ENCODE results near the gene C10orf88.
"Not testable (repeated sequence)": the region's sequence is repeated elsewhere in the genome, so short reads cannot be mapped to it uniquely, and the experiment has no call there.

The C10orf88 gene

DNA sequence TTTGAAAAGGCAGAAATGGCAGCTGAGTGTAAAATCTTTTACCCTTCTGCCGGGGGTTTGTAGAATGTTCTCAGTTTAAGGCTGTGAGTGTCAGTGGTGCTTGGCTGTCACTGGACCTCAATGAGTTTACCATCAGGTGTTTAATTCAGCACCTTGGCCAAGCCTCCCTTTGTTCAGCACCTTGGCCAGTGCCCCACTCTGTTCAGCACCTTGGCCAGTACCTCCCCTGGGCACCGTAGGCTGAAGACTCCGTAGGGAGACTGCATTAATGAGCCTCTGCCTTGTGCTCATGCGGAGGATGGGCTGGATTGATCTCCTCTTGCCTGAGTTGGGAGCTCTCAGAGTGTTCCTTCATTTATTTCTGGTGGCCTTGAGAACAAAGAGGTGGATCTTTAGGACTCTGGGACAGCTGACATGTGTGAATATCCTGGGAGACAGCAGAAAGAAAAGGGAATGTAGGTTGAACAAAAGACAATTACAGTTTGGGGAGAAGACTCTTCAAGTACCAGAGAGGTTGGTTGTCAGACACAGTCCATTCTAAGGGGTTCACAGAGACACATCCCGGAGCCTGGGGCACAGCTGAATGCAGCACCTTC lies 42.0 kb downstream of the C10orf88 start:
- no peaks in the 10 kb centered on the region for H3K4me1 ChIP-seq (ENCODE audit: control insufficient read depth, insufficient read depth, low read length)
- H3K4me3 ChIP-seq (ENCODE audit: low read depth, low read length), result no peak overlapping the region
- no peaks in the 10 kb centered on the region for H3K36me3 ChIP-seq (ENCODE audit: control insufficient read depth, insufficient read depth, low read length)
- H3K9ac ChIP-seq (ENCODE audit: low read depth, low read length), result no peak overlapping the region
- no peaks in the 10 kb centered on the region for H3K9me3 ChIP-seq (ENCODE audit: control insufficient read depth, insufficient read depth, low read length)
- 0 out of 2 replicates have a peak, but pooled peaks cover 4% of the 10 kb centered on the region for H3K27me3 ChIP-seq (ENCODE audit: control insufficient read depth, insufficient read depth, low read length)
- H3K27ac ChIP-seq (ENCODE audit: low read depth, low read length), result no peak overlapping the region

DNA sequence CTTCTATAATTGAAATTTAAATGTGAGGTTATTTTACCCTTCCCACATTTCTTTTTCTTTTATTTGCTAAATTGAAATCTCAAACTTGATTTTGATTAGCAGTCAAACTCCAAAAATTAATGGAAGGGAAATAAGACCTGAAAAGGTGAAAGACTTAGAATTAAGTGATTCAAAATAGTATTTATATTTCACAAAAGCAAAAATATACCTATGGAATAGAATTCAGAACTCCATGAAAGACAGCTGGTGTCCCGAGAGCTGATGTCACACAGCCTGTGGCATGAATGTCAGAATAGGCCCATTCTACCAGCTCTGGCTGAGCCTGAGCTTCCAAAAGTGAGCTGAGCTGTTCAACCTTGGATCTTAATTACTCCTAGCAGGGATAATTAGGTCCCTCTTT lies 43.7 kb downstream of the C10orf88 start, which contains the start of gene FAM24A:
TSS of gene FAM24A (plus strand) at position 301 of the 400 bp plus-strand sequence. CDS start 1,025 bp downstream, outside the sequence.
- Histone ChIP-seq H3K9ac (ENCODE audit: low read depth, low read length) (no peak within 1 kb of the TSS), H3K9me3 (ENCODE audit: control insufficient read depth, insufficient read depth, low read length) (no peaks in the 10 kb centered on the region), H3K27me3 (ENCODE audit: control insufficient read depth, insufficient read depth, low read length) (0 out of 2 replicates have a peak, but pooled peaks cover 4% of the 10 kb centered on the region), H3K4me1 (ENCODE audit: control insufficient read depth, insufficient read depth, low read length) (no peaks in the 10 kb centered on the region), H3K4me3 (ENCODE audit: low read depth, low read length) (no peak within 1 kb of the TSS), H3K36me3 (ENCODE audit: control insufficient read depth, insufficient read depth, low read length) (no peaks in the 10 kb centered on the region), H3K27ac (ENCODE audit: low read depth, low read length) (no peak within 1 kb of the TSS)

GRCh38 chr10:122903861-122904260 lies 50.2 kb downstream of the C10orf88 start:
- H3K27ac ChIP-seq (ENCODE audit: low read depth, low read length); H3K4me1 ChIP-seq (ENCODE audit: control insufficient read depth, insufficient read depth, low read length); H3K4me3 ChIP-seq (ENCODE audit: low read depth, low read length); H3K27me3 ChIP-seq (ENCODE audit: control insufficient read depth, insufficient read depth, low read length); H3K36me3 ChIP-seq (ENCODE audit: control insufficient read depth, insufficient read depth, low read length); H3K9ac ChIP-seq (ENCODE audit: low read depth, low read length); H3K9me3 ChIP-seq (ENCODE audit: control insufficient read depth, insufficient read depth, low read length): not testable (repeated sequence)

DNA sequence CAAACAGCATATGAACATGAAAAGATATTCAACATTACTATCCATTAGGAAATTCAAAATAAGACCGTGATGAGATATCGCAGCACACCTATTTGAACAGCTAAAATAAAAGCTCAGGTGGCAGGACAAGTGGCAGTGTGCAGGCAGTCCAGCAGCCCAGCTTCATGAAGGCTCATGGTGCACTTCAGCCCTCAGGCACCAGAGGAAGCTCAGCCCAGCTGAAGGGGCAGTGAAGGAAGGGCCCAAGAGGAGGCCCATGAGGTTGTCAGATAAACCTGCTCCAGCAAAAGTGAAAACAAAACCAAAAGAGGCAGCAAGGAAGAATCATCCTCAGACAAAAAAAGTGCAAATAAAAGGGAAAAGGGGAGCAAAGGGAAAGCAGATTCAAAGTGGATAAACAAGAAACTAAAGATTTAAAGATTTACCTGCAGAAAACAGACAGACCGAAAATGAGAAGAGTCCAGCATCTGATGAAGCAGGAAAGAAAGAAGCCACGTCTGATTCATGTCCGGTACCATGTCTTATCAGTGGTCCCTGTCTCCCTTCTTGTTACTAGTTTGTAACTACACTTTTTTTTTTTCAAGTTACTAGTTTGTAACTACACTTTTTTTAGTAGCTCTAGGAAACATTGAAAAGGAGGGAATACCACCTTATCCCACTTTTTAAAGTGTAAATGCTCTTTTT lies 59.6 kb downstream of the C10orf88 start:
- Histone ChIP-seq H3K9ac (ENCODE audit: low read depth, low read length) (no peak overlapping the region), H3K9me3 (ENCODE audit: control insufficient read depth, insufficient read depth, low read length) (no peaks in the 10 kb centered on the region), H3K27ac (ENCODE audit: low read depth, low read length) (no peak overlapping the region), H3K4me1 (ENCODE audit: control insufficient read depth, insufficient read depth, low read length) (no peaks in the 10 kb centered on the region), H3K36me3 (ENCODE audit: control insufficient read depth, insufficient read depth, low read length) (no peaks in the 10 kb centered on the region), H3K4me3 (ENCODE audit: low read depth, low read length) (no peak overlapping the region), H3K27me3 (ENCODE audit: control insufficient read depth, insufficient read depth, low read length) (no peaks in the 10 kb centered on the region)

DNA sequence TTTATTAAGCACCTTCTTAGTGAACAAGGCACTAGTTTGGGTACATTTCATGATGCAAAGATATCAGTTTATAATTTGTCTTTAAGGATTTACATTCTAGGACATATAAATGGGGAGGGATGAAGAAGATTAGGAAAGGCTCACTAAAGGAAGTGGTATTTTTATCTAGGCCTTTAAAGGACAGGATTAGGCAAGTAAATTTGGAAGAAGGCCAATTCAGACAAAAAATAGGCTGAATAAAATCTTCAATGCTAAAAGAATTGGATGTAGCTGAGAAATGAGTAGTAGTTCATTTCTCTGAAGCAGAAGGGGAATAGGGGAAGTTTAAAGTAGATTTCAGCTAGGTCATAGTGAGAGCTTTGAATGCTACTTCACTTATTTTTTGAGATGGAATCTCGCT lies 69.9 kb downstream of the C10orf88 start:
- H3K9ac ChIP-seq (ENCODE audit: low read depth, low read length), result no peak overlapping the region
- H3K9me3 ChIP-seq (ENCODE audit: control insufficient read depth, insufficient read depth, low read length), result no peaks in the 10 kb centered on the region
- H3K36me3 ChIP-seq (ENCODE audit: control insufficient read depth, insufficient read depth, low read length), result no peaks in the 10 kb centered on the region
- no peaks in the 10 kb centered on the region for H3K4me1 ChIP-seq (ENCODE audit: control insufficient read depth, insufficient read depth, low read length)
- no peak overlapping the region for H3K4me3 ChIP-seq (ENCODE audit: low read depth, low read length)
- H3K27ac ChIP-seq (ENCODE audit: low read depth, low read length), result no peak overlapping the region
- H3K27me3 ChIP-seq (ENCODE audit: control insufficient read depth, insufficient read depth, low read length), result peaks cover 18% of the 10 kb centered on the region

DNA sequence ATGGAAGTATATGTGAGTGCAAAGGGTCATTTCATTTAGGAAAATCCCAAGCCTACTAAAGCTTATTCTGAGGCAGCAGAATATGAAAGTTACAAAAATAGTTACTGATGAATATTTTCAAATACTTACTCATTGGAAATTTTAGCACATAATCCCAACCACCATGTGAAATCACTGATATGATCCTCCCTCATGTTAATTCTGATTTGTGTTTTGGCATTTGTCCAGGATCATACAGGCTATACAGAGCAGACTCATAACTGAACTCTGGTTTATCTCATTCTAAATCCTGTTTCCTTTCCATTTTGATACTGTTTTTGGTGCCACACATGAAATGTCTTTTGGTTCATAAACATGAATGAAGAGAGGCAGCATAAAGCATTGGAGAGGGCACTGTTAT lies 71.3 kb downstream of the C10orf88 start:
- Histone ChIP-seq H3K9me3 (ENCODE audit: control insufficient read depth, insufficient read depth, low read length) (no peaks in the 10 kb centered on the region), H3K36me3 (ENCODE audit: control insufficient read depth, insufficient read depth, low read length) (no peaks in the 10 kb centered on the region), H3K27me3 (ENCODE audit: control insufficient read depth, insufficient read depth, low read length) (peaks cover 26% of the 10 kb centered on the region), H3K4me1 (ENCODE audit: control insufficient read depth, insufficient read depth, low read length) (peaks cover 8% of the 10 kb centered on the region), H3K4me3 (ENCODE audit: low read depth, low read length) (no peak overlapping the region), H3K27ac (ENCODE audit: low read depth, low read length) (no peak overlapping the region), H3K9ac (ENCODE audit: low read depth, low read length) (no peak overlapping the region)
